Measurements from ENCODE around the gene C9orf78.

The C9orf78 gene

GRCh38 chr9:129835128-129835859, at the start of gene C9orf78, which contains the start of gene USP20:
Gene C9orf78 (minus strand): TSS chr9:129835275. CDS start chr9:129835221, 54 bp downstream.
Gene USP20 (plus strand): TSS chr9:129835458. CDS start chr9:129852556, 17,098 bp downstream.
- H3K4me3 ChIP-seq (ENCODE audit: low read depth, low read length), result peak within 1 kb of the TSS; percentile 99

- peak overlapping the region; percentile 6 for H3K4me3 ChIP-seq (ENCODE audit: low read depth, low read length)
These were observed 49.3 kb upstream of the C9orf78 start for GRCh38 chr9:129884220-129885017.

- H3K4me3 ChIP-seq (ENCODE audit: low read depth, low read length), result no peak overlapping the region
These were observed 46.7 kb upstream of the C9orf78 start for GRCh38 chr9:129881547-129882324.

GRCh38 chr9:129880654-129881546, 45.8 kb upstream of the C9orf78 start:
- no peak overlapping the region for H3K4me3 ChIP-seq (ENCODE audit: low read depth, low read length)

GRCh38 chr9:129879991-129880653, 45.0 kb upstream of the C9orf78 start:
- no peak overlapping the region for H3K4me3 ChIP-seq (ENCODE audit: low read depth, low read length)

GRCh38 chr9:129879103-129879699, 44.1 kb upstream of the C9orf78 start:
- H3K4me3 ChIP-seq (ENCODE audit: low read depth, low read length), result no peak overlapping the region

GRCh38 chr9:129878291-129878690, 43.2 kb upstream of the C9orf78 start:
- no peak overlapping the region for H3K4me3 ChIP-seq (ENCODE audit: low read depth, low read length)

GRCh38 chr9:129876815-129877214, 41.7 kb upstream of the C9orf78 start:
- H3K4me3 ChIP-seq (ENCODE audit: low read depth, low read length), result no peak overlapping the region

GRCh38 chr9:129875687-129876395, 40.8 kb upstream of the C9orf78 start:
- no peak overlapping the region for H3K4me3 ChIP-seq (ENCODE audit: low read depth, low read length)

- H3K4me3 ChIP-seq (ENCODE audit: low read depth, low read length), result no peak overlapping the region
These were observed 40.1 kb upstream of the C9orf78 start for GRCh38 chr9:129875181-129875611.

- no peak overlapping the region for H3K4me3 ChIP-seq (ENCODE audit: low read depth, low read length)
These were observed 39.4 kb upstream of the C9orf78 start for GRCh38 chr9:129874261-129875101.

- H3K4me3 ChIP-seq (ENCODE audit: low read depth, low read length), result no peak overlapping the region
These were observed 38.6 kb upstream of the C9orf78 start for GRCh38 chr9:129873563-129874190.

- no peak overlapping the region for H3K4me3 ChIP-seq (ENCODE audit: low read depth, low read length)
These were observed 36.0 kb upstream of the C9orf78 start for GRCh38 chr9:129871046-129871445.

- H3K4me3 ChIP-seq (ENCODE audit: low read depth, low read length), result no peak overlapping the region
These were observed 34.8 kb upstream of the C9orf78 start for GRCh38 chr9:129869585-129870501.

- H3K4me3 ChIP-seq (ENCODE audit: low read depth, low read length), result no peak overlapping the region
These were observed 33.9 kb upstream of the C9orf78 start for GRCh38 chr9:129868872-129869486.
